GM19239 (cell line): ENCODE results near the gene CNPY3.
"Not testable (repeated sequence)": the region's sequence is repeated elsewhere in the genome, so short reads cannot be mapped to it uniquely, and the experiment has no call there.

Experiments used
- DNase-seq: peaks from one replicate; pipeline ENCODE4 v3.0.0; 2011; ENCODE audit warnings: low spot score; ENCODE audit not compliant: insufficient read length
- FAIRE-seq: peaks from 2 replicates; lab custom pipeline; 2011; peaks lifted over from hg19 to GRCh38; lab: Jason Lieb, UNC

CNPY3 gene

GRCh38 chr6:42928986-42929820 lies at the start of gene CNPY3:
Gene CNPY3, plus strand, starts transcription at chr6:42929480. Its CDS starts 91 bp downstream, at chr6:42929571.
- DNase-seq, result peak; percentile 83

GRCh38 chr6:42880240-42880817 lies 49.0 kb upstream of the CNPY3 start:
- FAIRE-seq, result not testable (repeated sequence)

More at GRCh38 chr6:42928986-42929820, at the start of gene CNPY3:
- FAIRE-seq, result peak; percentile 97

GRCh38 chr6:42880871-42881270 lies 48.4 kb upstream of the CNPY3 start:
- FAIRE-seq, DNase-seq: not testable (repeated sequence)

More at GRCh38 chr6:42880240-42880817, 49.0 kb upstream of the CNPY3 start:
- not testable (repeated sequence) for DNase-seq

- no peak for DNase-seq
- no peak for FAIRE-seq
These were observed 43.6 kb upstream of the CNPY3 start for GRCh38 chr6:42885702-42886101.

GRCh38 chr6:42888201-42888600 lies 41.1 kb upstream of the CNPY3 start:
- FAIRE-seq, result not testable (repeated sequence)

GRCh38 chr6:42889815-42890214 lies 39.5 kb upstream of the CNPY3 start:
- DNase-seq (no peak), FAIRE-seq (no peak)

More at GRCh38 chr6:42888201-42888600, 41.1 kb upstream of the CNPY3 start:
- not testable (repeated sequence) for DNase-seq

- FAIRE-seq (peak; percentile 53), DNase-seq (peak; percentile 80)
These were observed 38.7 kb upstream of the CNPY3 start for GRCh38 chr6:42890311-42891198.

- no peak for FAIRE-seq
- no peak for DNase-seq
These were observed 38.0 kb upstream of the CNPY3 start for GRCh38 chr6:42891199-42891722.

GRCh38 chr6:42894041-42894828 lies 35.0 kb upstream of the CNPY3 start:
- not testable (repeated sequence) for FAIRE-seq, DNase-seq

GRCh38 chr6:42896178-42896719 lies 33.0 kb upstream of the CNPY3 start:
- DNase-seq (no peak), FAIRE-seq (no peak)

- DNase-seq, result no peak
- FAIRE-seq, result peak; percentile 83
These were observed 30.4 kb upstream of the CNPY3 start for GRCh38 chr6:42898891-42899361.

GRCh38 chr6:42899871-42900270 lies 29.4 kb upstream of the CNPY3 start:
- FAIRE-seq, result no peak
- DNase-seq, result no peak

GRCh38 chr6:42901538-42901957 lies 27.7 kb upstream of the CNPY3 start:
- no peak for DNase-seq
- peak; percentile 84 for FAIRE-seq

GRCh38 chr6:42902429-42903263 lies 26.6 kb upstream of the CNPY3 start:
- not testable (repeated sequence) for DNase-seq, FAIRE-seq

GRCh38 chr6:42904467-42904866 lies 24.8 kb upstream of the CNPY3 start:
- no peak for DNase-seq
- no peak for FAIRE-seq

GRCh38 chr6:42907336-42907735 lies 21.9 kb upstream of the CNPY3 start:
- no peak for FAIRE-seq
- DNase-seq, result no peak

GRCh38 chr6:42909835-42910234 lies 19.4 kb upstream of the CNPY3 start:
- FAIRE-seq, result no peak
- no peak for DNase-seq
